Stimulated activated CD8-positive, alpha-beta memory T cell treated with anti-CD3 and anti-CD28 coated beads, Interleukin-15, amount 100 ng/mL, for 4 hours (primary cell): ENCODE measurements around the gene CLSTN2.

ENCODE experiments used
- DNase-seq, 2 donors: peaks; one replicate each; pipeline ENCODE4 v3.0.0-alpha.2; 2020; ENCODE audit warnings: low read depth in 2 of 2

CLSTN2 gene

GRCh38 chr3:140501061-140501769, 566.2 kb downstream of the CLSTN2 start:
- no peak for DNase-seq

- DNase-seq, result no peak
Observed at GRCh38 chr3:140501770-140502364, 566.9 kb downstream of the CLSTN2 start.

GRCh38 chr3:140505213-140505612, 570.2 kb downstream of the CLSTN2 start:
- no peak for DNase-seq

GRCh38 chr3:140505876-140506275, 570.9 kb downstream of the CLSTN2 start:
- DNase-seq, result no peak

- DNase-seq, result no peak
Observed at GRCh38 chr3:140508550-140508949, 573.6 kb downstream of the CLSTN2 start.

GRCh38 chr3:140509534-140509933, 574.5 kb downstream of the CLSTN2 start:
- no peak for DNase-seq

GRCh38 chr3:140510303-140510861, 575.4 kb downstream of the CLSTN2 start:
- DNase-seq, result no peak

GRCh38 chr3:140521751-140522445, 586.9 kb downstream of the CLSTN2 start:
- no peak for DNase-seq

GRCh38 chr3:140522653-140523380, 587.8 kb downstream of the CLSTN2 start:
- no peak for DNase-seq

- no peak for DNase-seq
Observed at GRCh38 chr3:140523600-140523999, 588.6 kb downstream of the CLSTN2 start.

GRCh38 chr3:140527156-140527555, 592.2 kb downstream of the CLSTN2 start:
- no peak for DNase-seq

GRCh38 chr3:140529096-140529495, 594.1 kb downstream of the CLSTN2 start:
- no peak for DNase-seq

- DNase-seq, result no peak
Observed at GRCh38 chr3:140529558-140529957, 594.6 kb downstream of the CLSTN2 start.

- DNase-seq, result no peak
Observed at GRCh38 chr3:140530131-140530530, 595.1 kb downstream of the CLSTN2 start.

- DNase-seq, result no peak
Observed at GRCh38 chr3:140530603-140531002, 595.6 kb downstream of the CLSTN2 start.

- DNase-seq, result no peak
Observed at GRCh38 chr3:140532793-140533330, 597.9 kb downstream of the CLSTN2 start.

GRCh38 chr3:140536926-140537726, 602.1 kb downstream of the CLSTN2 start:
- no peak for DNase-seq

- no peak for DNase-seq
Observed at GRCh38 chr3:140537727-140538082, 602.7 kb downstream of the CLSTN2 start.

- DNase-seq, result no peak
Observed at GRCh38 chr3:140540262-140540661, 605.3 kb downstream of the CLSTN2 start.

GRCh38 chr3:140541975-140542653, 607.1 kb downstream of the CLSTN2 start:
- DNase-seq, result no peak
